Fibroblast of lung (primary cell): ENCODE measurements around the gene ST6GAL1. TPM values are rescaled to one million over a fixed set of nuclear protein-coding genes. Genes with fewer than 3 reads are reported as not detected.

Experiments
- DNase-seq, 2 donors: peaks; one replicate each; pipeline versions ENCODE4 v3.0.0 to v3.0.0-alpha.2; 2010; ENCODE audit warnings: low read depth in 2 of 2
- H2AFZ ChIP-seq: 2 replicates; pipeline ENCODE4 v1.5.1; 2012; ENCODE audit warnings: low read length, control low read depth, inconsistent platforms
- H3K27ac ChIP-seq: 2 replicates; pipeline ENCODE4 v1.5.1; 2011; ENCODE audit warnings: low read length, control low read depth; ENCODE audit not compliant: insufficient read depth
- H3K27me3 ChIP-seq: 2 replicates; pipeline ENCODE4 v1.5.1; 2011; ENCODE audit warnings: mild to moderate bottlenecking, low read length; ENCODE audit not compliant: control insufficient read depth, insufficient read depth
- H3K36me3 ChIP-seq: 2 replicates; pipeline ENCODE4 v1.5.1; 2011; ENCODE audit warnings: low read length; ENCODE audit not compliant: control insufficient read depth, insufficient read depth
- H3K4me1 ChIP-seq: 2 replicates; pipeline ENCODE4 v1.5.1; 2011; ENCODE audit warnings: low read length; ENCODE audit not compliant: control insufficient read depth, insufficient read depth; ENCODE audit errors: extremely low read depth
- H3K4me2 ChIP-seq: 2 replicates; pipeline ENCODE4 v1.5.1; 2011; ENCODE audit warnings: low read length, control low read depth; ENCODE audit not compliant: insufficient read depth; ENCODE audit errors: extremely low read depth
- H3K4me3 ChIP-seq, 4 experiments: fragments of 200-600 bp in 1 of 4; sonication (generic) in 1 of 4; replicated peaks in 1 of 4; 2 replicates each; pipeline ENCODE4 v1.5.1; 2011 to 2016; ENCODE audit warnings: low read length in 4 of 4, low read depth in 3 of 4, mild to moderate bottlenecking in 3 of 4, control low read depth in 2 of 4, inconsistent platforms in 1 of 4, mixed read lengths in 1 of 4; ENCODE audit not compliant: insufficient read depth in 1 of 4; ENCODE audit errors: control extremely low read depth in 1 of 4
- H3K79me2 ChIP-seq: 2 replicates; pipeline ENCODE4 v1.5.1; 2012; ENCODE audit warnings: mild to moderate bottlenecking, low read length, inconsistent platforms; ENCODE audit not compliant: control insufficient read depth, insufficient read depth
- H3K9ac ChIP-seq: 2 replicates; pipeline ENCODE4 v1.5.1; 2011; ENCODE audit warnings: mild to moderate bottlenecking, low read length, control low read depth; ENCODE audit not compliant: insufficient read depth
- H3K9me3 ChIP-seq: 2 replicates; pipeline ENCODE4 v1.5.1; 2012; ENCODE audit warnings: low read depth, low read length; ENCODE audit not compliant: control insufficient read depth, insufficient read depth
- H4K20me1 ChIP-seq: 2 replicates; pipeline ENCODE4 v1.5.1; 2011; ENCODE audit warnings: low read length; ENCODE audit not compliant: control insufficient read depth, insufficient read depth; ENCODE audit errors: extremely low read depth
- EZH2 ChIP-seq: IDR thresholded peaks from 2 replicates; pipeline ENCODE4 v1.5.1; 2012; ENCODE audit warnings: low read length, control low read depth, mild to moderate bottlenecking; ENCODE audit errors: missing control alignments
- polyA plus RNA-seq, 2 donors: library from polyadenylated mRNA; depleted of rRNA in 1 of 2; stranded (reverse) in 1 of 2; unstranded in 1 of 2; fragments of >200 nt; gene quantifications; 2 replicates each; pipeline ENCODE4 v1.2.1, GENCODE V29; 2011 to 2012; ENCODE audit warnings: missing spikeins in 1 of 2
- total RNA-seq: library from RNA; depleted of rRNA; stranded (reverse); fragments of >200 nt; gene quantifications from 2 replicates; pipeline ENCODE4 v1.2.1, GENCODE V29; 2014
- TF ChIP-seq, protein P1 (sequence below), 2 donors: IDR thresholded peaks in 1 of 2; conservative IDR thresholded peaks in 1 of 2; 1 replicate in 1 of 2; 2 replicates in 1 of 2; pipeline ENCODE4 v1.5.1; 2011 to 2012; ENCODE audit warnings: low read length in 2 of 2, control low read depth in 1 of 2, inconsistent platforms in 1 of 2, low read depth in 1 of 2, mild to moderate bottlenecking in 1 of 2

The ST6GAL1 gene
- total and polyA plus RNA-seq, 2 donors (not counting 1 experiment from before 2014, with no cell fraction given): 0.83 to 1.00 TPM

DNA sequence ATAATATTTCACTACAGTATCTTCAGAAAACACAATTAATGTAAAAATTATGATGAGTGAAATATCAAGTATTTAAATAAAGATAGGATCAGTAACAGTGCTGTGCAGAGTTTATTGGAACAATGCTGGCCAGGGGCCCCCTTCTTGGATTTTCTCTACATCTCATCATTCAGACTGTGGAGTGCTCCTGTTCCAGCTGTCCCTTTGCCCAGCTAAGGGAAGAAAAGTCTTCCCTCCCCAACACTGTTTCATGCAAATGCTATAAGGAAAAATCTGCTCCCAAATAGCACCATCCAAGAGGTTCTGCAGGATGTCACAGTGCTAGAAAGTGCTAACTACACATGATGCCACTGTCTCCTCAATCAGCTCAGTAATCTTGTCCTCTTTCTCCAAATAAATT is 144.5 kb downstream of the ST6GAL1 start:
- Histone ChIP-seq H3K9ac (no peak overlapping the region), H3K36me3 (no peaks in the 10 kb centered on the region), H3K4me3 (no peak overlapping the region), H2AFZ (no peak overlapping the region), H3K4me1 (no peaks in the 10 kb centered on the region), H3K9me3 (no peaks in the 10 kb centered on the region), H4K20me1 (no peaks in the 10 kb centered on the region), H3K27me3 (no peaks in the 10 kb centered on the region), H3K27ac (no peak overlapping the region), H3K79me2 (no peaks in the 10 kb centered on the region), H3K4me2 (no peak overlapping the region)
- DNase-seq: no peak
- TF ChIP-seq EZH2: no peak
- TF ChIP-seq, protein P1, sequence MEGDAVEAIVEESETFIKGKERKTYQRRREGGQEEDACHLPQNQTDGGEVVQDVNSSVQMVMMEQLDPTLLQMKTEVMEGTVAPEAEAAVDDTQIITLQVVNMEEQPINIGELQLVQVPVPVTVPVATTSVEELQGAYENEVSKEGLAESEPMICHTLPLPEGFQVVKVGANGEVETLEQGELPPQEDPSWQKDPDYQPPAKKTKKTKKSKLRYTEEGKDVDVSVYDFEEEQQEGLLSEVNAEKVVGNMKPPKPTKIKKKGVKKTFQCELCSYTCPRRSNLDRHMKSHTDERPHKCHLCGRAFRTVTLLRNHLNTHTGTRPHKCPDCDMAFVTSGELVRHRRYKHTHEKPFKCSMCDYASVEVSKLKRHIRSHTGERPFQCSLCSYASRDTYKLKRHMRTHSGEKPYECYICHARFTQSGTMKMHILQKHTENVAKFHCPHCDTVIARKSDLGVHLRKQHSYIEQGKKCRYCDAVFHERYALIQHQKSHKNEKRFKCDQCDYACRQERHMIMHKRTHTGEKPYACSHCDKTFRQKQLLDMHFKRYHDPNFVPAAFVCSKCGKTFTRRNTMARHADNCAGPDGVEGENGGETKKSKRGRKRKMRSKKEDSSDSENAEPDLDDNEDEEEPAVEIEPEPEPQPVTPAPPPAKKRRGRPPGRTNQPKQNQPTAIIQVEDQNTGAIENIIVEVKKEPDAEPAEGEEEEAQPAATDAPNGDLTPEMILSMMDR (conservative IDR thresholded peaks at IDR 0.05 in 1 of 2, IDR thresholded peaks at IDR 0.05 in 1 of 2; ENCODE audit: low read depth in 1 of 2, low read length in 2 of 2): no peak

DNA sequence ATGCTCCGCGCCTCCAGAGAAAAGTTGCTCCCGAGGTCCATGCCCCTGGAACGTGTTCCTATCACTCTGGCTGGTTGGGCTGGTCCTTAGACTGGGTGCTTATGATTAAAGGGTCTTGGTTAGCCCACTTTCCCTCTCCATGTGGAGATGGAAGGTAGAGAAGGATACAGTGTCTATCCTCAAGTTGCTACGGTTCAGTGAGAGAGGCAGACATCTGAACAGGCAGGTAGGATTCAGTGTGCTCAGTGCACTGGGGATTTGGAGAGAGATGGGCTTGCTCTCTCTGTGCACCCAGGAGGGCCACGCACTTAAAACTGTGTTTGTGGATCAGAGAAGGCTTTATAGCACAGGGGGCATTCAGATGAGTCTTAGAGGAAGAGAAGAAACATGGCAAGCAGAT is 146.0 kb downstream of the ST6GAL1 start:
- Histone ChIP-seq H3K79me2 (no peaks in the 10 kb centered on the region), H3K9ac (no peak overlapping the region), H3K36me3 (no peaks in the 10 kb centered on the region), H3K27ac (no peak overlapping the region), H3K4me1 (no peaks in the 10 kb centered on the region), H2AFZ (no peak overlapping the region), H3K4me3 (no peak overlapping the region), H4K20me1 (no peaks in the 10 kb centered on the region), H3K27me3 (no peaks in the 10 kb centered on the region), H3K9me3 (no peaks in the 10 kb centered on the region), H3K4me2 (no peak overlapping the region)
- TF ChIP-seq, protein P1 (conservative IDR thresholded peaks at IDR 0.05 in 1 of 2, IDR thresholded peaks at IDR 0.05 in 1 of 2; ENCODE audit: low read depth in 1 of 2, low read length in 2 of 2): no peak
- no peak for TF ChIP-seq EZH2
- no peak for DNase-seq

DNA sequence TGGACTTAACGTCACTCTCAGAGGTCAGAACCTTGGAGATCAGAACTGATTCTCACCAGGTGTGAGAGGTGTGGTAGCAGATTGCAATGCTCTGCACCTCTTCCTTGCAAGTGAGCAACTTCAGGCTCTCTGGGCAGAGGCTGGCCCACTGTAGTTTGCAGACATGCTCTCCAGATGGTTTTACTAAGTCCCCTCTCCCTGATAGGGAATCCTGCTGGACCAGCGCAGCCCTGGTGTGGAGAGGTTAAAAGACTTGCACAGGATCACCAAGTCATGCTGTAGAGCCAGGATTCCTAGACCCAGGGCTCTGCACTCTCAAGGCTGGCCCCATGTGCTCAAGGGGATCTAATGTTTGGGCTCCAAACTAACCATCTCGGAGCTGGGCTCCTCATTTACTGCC is 146.8 kb downstream of the ST6GAL1 start:
- H3K4me2 ChIP-seq: no peak overlapping the region
- no peak overlapping the region for H3K27ac ChIP-seq
- no peaks in the 10 kb centered on the region for H3K4me1 ChIP-seq
- no peak for TF ChIP-seq EZH2
- TF ChIP-seq, protein P1 (conservative IDR thresholded peaks at IDR 0.05 in 1 of 2, IDR thresholded peaks at IDR 0.05 in 1 of 2; ENCODE audit: low read depth in 1 of 2, low read length in 2 of 2): no peak
- no peak for DNase-seq
- H3K79me2 ChIP-seq: no peaks in the 10 kb centered on the region
- H3K9me3 ChIP-seq: no peaks in the 10 kb centered on the region
- no peak overlapping the region for H2AFZ ChIP-seq
- H4K20me1 ChIP-seq: no peaks in the 10 kb centered on the region
- no peak overlapping the region for H3K4me3 ChIP-seq
- H3K9ac ChIP-seq: no peak overlapping the region
- H3K36me3 ChIP-seq: no peaks in the 10 kb centered on the region
- H3K27me3 ChIP-seq: no peaks in the 10 kb centered on the region
